ENCODE results near the gene SMCO2.

DNA sequence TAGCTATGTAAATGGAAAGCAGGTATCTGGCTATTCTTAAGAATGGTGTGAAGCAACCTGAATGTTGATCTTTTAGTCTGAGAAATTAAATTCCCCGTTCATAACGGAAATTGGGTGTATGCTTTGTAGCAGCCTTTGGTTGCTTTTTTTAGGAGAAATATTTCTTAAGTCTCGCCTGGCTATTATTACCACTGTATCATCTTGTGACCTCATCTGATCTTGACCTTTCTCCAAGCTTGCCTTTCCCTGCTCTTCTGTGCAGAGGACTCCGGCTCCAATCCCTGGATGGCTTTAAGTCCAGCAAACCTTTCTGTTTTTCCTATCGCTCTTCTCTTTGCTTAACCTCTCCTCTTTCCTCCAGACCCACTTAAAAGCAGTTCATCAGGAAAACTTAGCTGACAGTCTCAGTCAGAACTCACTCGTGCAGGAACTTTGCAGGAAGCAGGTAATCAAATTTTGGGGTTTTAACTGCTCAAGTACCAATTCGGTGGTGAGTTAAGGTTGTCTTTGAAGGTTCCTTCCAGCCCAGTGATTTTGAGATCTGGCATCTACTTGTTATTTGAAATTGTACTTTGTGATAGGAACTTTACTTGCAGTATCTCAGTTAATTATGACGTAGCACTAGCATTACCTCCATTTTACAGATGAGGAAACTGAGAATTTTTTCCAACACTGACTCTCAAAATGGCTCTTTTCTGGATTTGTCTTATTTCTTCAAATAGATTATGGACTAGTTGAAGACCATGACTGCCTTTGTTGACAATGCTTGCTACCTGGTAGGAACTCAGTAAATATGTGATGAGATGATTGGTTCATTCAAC is 91.5 kb downstream of the SMCO2 start:
- TF ChIP-seq, protein P1, sequence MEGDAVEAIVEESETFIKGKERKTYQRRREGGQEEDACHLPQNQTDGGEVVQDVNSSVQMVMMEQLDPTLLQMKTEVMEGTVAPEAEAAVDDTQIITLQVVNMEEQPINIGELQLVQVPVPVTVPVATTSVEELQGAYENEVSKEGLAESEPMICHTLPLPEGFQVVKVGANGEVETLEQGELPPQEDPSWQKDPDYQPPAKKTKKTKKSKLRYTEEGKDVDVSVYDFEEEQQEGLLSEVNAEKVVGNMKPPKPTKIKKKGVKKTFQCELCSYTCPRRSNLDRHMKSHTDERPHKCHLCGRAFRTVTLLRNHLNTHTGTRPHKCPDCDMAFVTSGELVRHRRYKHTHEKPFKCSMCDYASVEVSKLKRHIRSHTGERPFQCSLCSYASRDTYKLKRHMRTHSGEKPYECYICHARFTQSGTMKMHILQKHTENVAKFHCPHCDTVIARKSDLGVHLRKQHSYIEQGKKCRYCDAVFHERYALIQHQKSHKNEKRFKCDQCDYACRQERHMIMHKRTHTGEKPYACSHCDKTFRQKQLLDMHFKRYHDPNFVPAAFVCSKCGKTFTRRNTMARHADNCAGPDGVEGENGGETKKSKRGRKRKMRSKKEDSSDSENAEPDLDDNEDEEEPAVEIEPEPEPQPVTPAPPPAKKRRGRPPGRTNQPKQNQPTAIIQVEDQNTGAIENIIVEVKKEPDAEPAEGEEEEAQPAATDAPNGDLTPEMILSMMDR (IDR thresholded peaks at IDR 0.05 in 8 of 11, conservative IDR thresholded peaks at IDR 0.05 in 3 of 11), result no peak
- TF ChIP-seq POLR2A (IDR thresholded peaks at IDR 0.05), result no peak
